ENCODE measurements around the gene BIN1. TPM values are rescaled to one million over a fixed set of nuclear protein-coding genes. Genes with fewer than 3 reads are reported as not detected.

BIN1 gene
- total and polyA plus RNA-seq, 2 of the 4 experiments (the other 2 are of a cell fraction) = 18.1 to 25.7 TPM

- WGBS, 2 experiments (ENCODE audit: extremely low coverage in 2 of 2, insufficient read length in 1 of 2) = 68% methylated on average over 6 of the region's 15 CpGs; no CpG with 5 or more reads in 1 of the 2 experiments
Observed at GRCh38 chr2:127096718-127097470, 10.1 kb downstream of the BIN1 start.

More at GRCh38 chr2:127096718-127097470, 10.1 kb downstream of the BIN1 start:
- no peak overlapping the region for H4K5ac ChIP-seq (ENCODE audit: low read depth, low read length)
- no peak for ATAC-seq (ENCODE audit: low read depth)
- no peak overlapping the region for H2BK120ac ChIP-seq (ENCODE audit: low read depth, low read length)
- peaks cover 10% of the 10 kb centered on the region for H3K9me1 ChIP-seq (ENCODE audit: insufficient read depth, low read length)
- H3K4me1 ChIP-seq (ENCODE audit: control insufficient read depth, insufficient read depth, low read length) = peaks cover 26% of the 10 kb centered on the region
- H2AFZ ChIP-seq (replicated peaks; ENCODE audit: low read length, poor library complexity) = no peak overlapping the region
- no peak overlapping the region for H3K4me2 ChIP-seq (ENCODE audit: low read depth, low read length)
- DNase-seq = no peak
- H3K18ac ChIP-seq (ENCODE audit: low read depth, low read length) = no peak overlapping the region
- ChIA-PET POLR2A (ENCODE audit: unreplicated experiment) (no interaction called here), CTCF (interaction anchor here (0.6 to 1.2 kb wide), 2 partner anchors 9 to 29 kb away, joined by 3 read pairs; no protein-coding TSS in a partner anchor)
- H3K27me3 ChIP-seq (ENCODE audit: control insufficient read depth, insufficient read depth, low read length) = no peaks in the 10 kb centered on the region
- no peak overlapping the region for H3K23ac ChIP-seq (ENCODE audit: low read depth, low read length)
- intact Hi-C loops (cut with micrococcal nuclease) = no loop called here
- no peak overlapping the region for H3K9ac ChIP-seq (ENCODE audit: low read depth, low read length)
- in situ Hi-C loops (cut with MboI; ENCODE audit: low sequenced_read_pairs) = no loop called here
- H4K91ac ChIP-seq (ENCODE audit: insufficient read depth, low read depth, low read length) = no peak overlapping the region
- H2BK15ac ChIP-seq (ENCODE audit: low read depth, low read length) = no peak overlapping the region
- no TSS peak for BruUV-seq (replicated peaks)
- no peaks in the 10 kb centered on the region for H3K36me3 ChIP-seq (ENCODE audit: control insufficient read depth, insufficient read depth, low read length)
- no peak overlapping the region for H3K27ac ChIP-seq (ENCODE audit: insufficient read depth, low read length)
- H3K79me1 ChIP-seq (ENCODE audit: low read depth in 1 of 2, low read length in 2 of 2) = peaks cover 30 to 59% of the 10 kb centered on the region in 2 experiments
- H4K8ac ChIP-seq (ENCODE audit: low read depth in 2 of 2, low read length in 2 of 2) = no peak overlapping the region
- no peak overlapping the region for H2BK5ac ChIP-seq (ENCODE audit: low read depth, low read length, poor library complexity, severe bottlenecking)
- no peak overlapping the region for H3K14ac ChIP-seq (replicated peaks; ENCODE audit: low read depth, low read length)
- no peak overlapping the region for H2AK9ac ChIP-seq (replicated peaks; ENCODE audit: low read depth, low read length, poor library complexity)
- H3K56ac ChIP-seq (ENCODE audit: extremely low read depth, insufficient read depth, low read length) = no peak overlapping the region
- dilution Hi-C loops (cut with HindIII; ENCODE audit: low sequenced_read_pairs, unreplicated experiment) = no loop called here
- H3K9me3 ChIP-seq (ENCODE audit: control insufficient read depth, insufficient read depth, low read length) = no peaks in the 10 kb centered on the region
- H3K4ac ChIP-seq (ENCODE audit: low read depth, low read length) = no peak overlapping the region
- no peak overlapping the region for H3K4me3 ChIP-seq (ENCODE audit: insufficient read depth, low read depth, low read length)
- no peak overlapping the region; the same call in 1 of the 2 replicates for H2AK5ac ChIP-seq (ENCODE audit: low read depth, low read length)
- H2BK20ac ChIP-seq (ENCODE audit: low read depth, low read length) = no peak overlapping the region
- TF ChIP-seq FOS (IDR thresholded peaks at IDR 0.05; ENCODE audit: low read depth, low read length) = no peak
- H4K20me1 ChIP-seq (ENCODE audit: insufficient read depth, low read length) = peaks cover 52% of the 10 kb centered on the region; the same call in 1 of the 2 replicates

Measured in IMR-90 (cell line).